HepG2 (cell line): Measurements from ENCODE around the gene BIRC5. TPM values are rescaled to one million over a fixed set of nuclear protein-coding genes. Genes with fewer than 3 reads are reported as not detected.

Source experiments
- BHLHE40 ChIP-seq: IDR thresholded peaks from 2 replicates; pipeline ENCODE4 v1.6.1; 2011; ENCODE audit warnings: low read length, improper control_type of control experiment
- HMG20B ChIP-seq: conservative IDR thresholded peaks from 2 replicates; pipeline ENCODE4 v1.6.1; 2016; ENCODE audit warnings: missing genetic modification reagents, missing compliant biosample characterization
- HNRNPLL ChIP-seq: fragments of 200-400 bp; formaldehyde crosslinking; IDR thresholded peaks from 2 replicates; pipeline ENCODE4 v1.6.1; 2017; ENCODE audit warnings: mild to moderate bottlenecking, low read depth, low read length; ENCODE audit not compliant: poor library complexity, severe bottlenecking
- NFYB ChIP-seq: sonication (generic); formaldehyde crosslinking; IDR thresholded peaks from 2 replicates; pipeline ENCODE4 v1.4.0; 2020; ENCODE audit warnings: missing genetic modification reagents
- RAD21 ChIP-seq: fragments of 450-650 bp; formaldehyde crosslinking; IDR thresholded peaks from 2 replicates; pipeline ENCODE4 v1.5.0; 2020; ENCODE audit warnings: mild to moderate bottlenecking
- SATB2 ChIP-seq: sonication (generic); formaldehyde crosslinking; IDR thresholded peaks from 2 replicates; pipeline ENCODE4 v1.5.0; 2020; ENCODE audit warnings: missing genetic modification reagents
- TAF1 ChIP-seq: sonication (generic); formaldehyde crosslinking; IDR thresholded peaks from 2 replicates; pipeline ENCODE4 v1.4.0; 2020; ENCODE audit warnings: missing genetic modification reagents
- YY1 ChIP-seq: IDR thresholded peaks from 2 replicates; pipeline ENCODE4 v1.6.1; 2011; ENCODE audit warnings: low read length, low read depth, moderate library complexity, mild to moderate bottlenecking; ENCODE audit not compliant: insufficient read depth, insufficient replicate concordance
- ZNF382 ChIP-seq: sonication (generic); formaldehyde crosslinking; IDR thresholded peaks from 2 replicates; pipeline ENCODE4 v1.5.0; 2020; ENCODE audit warnings: missing genetic modification reagents, mild to moderate bottlenecking, borderline replicate concordance
- ZNF484 ChIP-seq: sonication (generic); formaldehyde crosslinking; IDR thresholded peaks from 2 replicates; pipeline ENCODE4 v1.5.1; 2020; ENCODE audit warnings: mild to moderate bottlenecking, low read depth, missing genetic modification reagents, borderline replicate concordance
- ZNF672 ChIP-seq: sonication (generic); formaldehyde crosslinking; IDR thresholded peaks from 2 replicates; pipeline ENCODE4 v1.8.1; 2022; ENCODE audit warnings: missing genetic modification reagents
- ZNF850 ChIP-seq: sonication (generic); formaldehyde crosslinking; conservative IDR thresholded peaks from 2 replicates; pipeline ENCODE4 v1.9.0; 2021; ENCODE audit warnings: mild to moderate bottlenecking, missing genetic modification reagents
- polyA plus RNA-seq, 8 experiments: library from polyadenylated mRNA; depleted of rRNA in 3 of 8; stranded (reverse) in 7 of 8; unstranded in 1 of 8; fragments of >200 nt; fragmentation: Illumina TruSeq in 4 of 8; extraction: Trizol in 4 of 8; gene quantifications; 2 replicates each; pipeline versions ENCODE4 v1.2.1 to v1.2.3, GENCODE V29; 2011 to 2016; ENCODE audit warnings: low read depth in 4 of 8, missing spikeins in 1 of 8, mixed read lengths in 1 of 8; ENCODE audit not compliant: insufficient read depth in 1 of 8
- total RNA-seq, 5 experiments: library from RNA; depleted of rRNA; stranded (reverse); fragments of >200 nt; fragmentation: Illumina TruSeq; extraction: Trizol; gene quantifications; 2 replicates each; pipeline ENCODE4 v1.2.3, GENCODE V29; 2016; ENCODE audit warnings: low read depth in 1 of 5
- TF ChIP-seq, protein P1 (sequence below), 2 experiments: sonication (generic) in 1 of 2; formaldehyde crosslinking in 1 of 2; IDR thresholded peaks; 2 replicates each; pipeline versions ENCODE4 v1.6.1 to v1.9.0; 2014 to 2022; ENCODE audit warnings: antibody characterized with exemption in 1 of 2, borderline replicate concordance in 1 of 2, inconsistent platforms in 1 of 2, low read depth in 1 of 2, missing genetic modification reagents in 1 of 2
- TF ChIP-seq, protein P2 (sequence below): sonication (generic); formaldehyde crosslinking; IDR thresholded peaks from 2 replicates; pipeline ENCODE4 v1.4.0; 2020; ENCODE audit warnings: missing genetic modification reagents
- TF ChIP-seq, protein P3 (sequence below): sonication (generic); formaldehyde crosslinking; IDR thresholded peaks from 2 replicates; pipeline ENCODE4 v1.4.0; 2020; ENCODE audit warnings: missing genetic modification reagents

Gene BIRC5
- total and polyA plus RNA-seq, 2 of the 13 experiments (the other 11 are each of a cell fraction or from before 2014, with no cell fraction given): 30.3 to 135 TPM

DNA sequence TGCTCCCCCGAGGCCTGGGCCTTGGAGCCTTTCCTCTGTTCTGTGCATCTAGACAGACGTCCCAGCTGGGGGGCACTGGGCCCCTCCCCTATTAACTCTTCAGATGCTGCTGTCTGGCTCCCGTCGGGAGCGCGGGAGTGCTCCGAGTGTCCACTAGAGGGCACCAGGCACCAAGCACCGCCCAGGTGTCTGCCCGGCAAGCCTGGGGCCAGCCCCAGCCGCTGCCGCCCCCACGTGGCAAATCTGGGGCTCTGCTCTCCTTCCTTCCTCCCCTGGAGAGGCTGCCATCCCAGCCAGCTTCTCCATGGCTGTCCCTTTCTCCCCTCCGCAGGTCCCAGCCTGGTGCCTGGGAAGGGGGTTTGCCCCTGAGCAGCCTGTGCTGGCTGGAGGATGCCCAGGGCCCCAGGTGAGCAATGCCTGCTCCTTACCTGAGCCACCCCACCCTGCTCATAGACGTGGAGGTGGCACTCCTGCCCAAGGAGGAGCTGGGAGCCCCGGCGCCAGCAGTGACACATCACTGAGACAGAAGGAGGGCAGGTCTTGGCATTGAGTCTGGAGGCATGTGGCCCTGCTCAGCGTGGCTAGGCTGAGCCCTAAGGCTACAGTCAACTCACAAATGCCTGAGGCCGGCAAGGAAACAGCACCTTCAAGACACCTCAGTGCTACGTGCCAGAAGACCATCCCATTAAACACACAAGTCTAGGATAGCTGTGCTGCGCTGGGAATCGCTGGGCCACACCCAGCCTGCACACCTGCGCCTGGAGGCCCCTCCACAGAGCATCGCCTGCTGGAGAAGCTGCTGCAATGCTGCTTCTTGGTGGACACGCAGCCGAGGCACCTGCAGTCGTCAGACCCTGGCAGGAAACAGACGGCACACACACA is 37.1 kb downstream of the BIRC5 start (continued):
- TF ChIP-seq NFYB (no peak), TAF1 (peak; percentile 29; the same call in 1 of the 2 replicates), SATB2 (no peak), ZNF382 (CRISPR knock-in tag) (no peak), HNRNPLL (peak; percentile 54), ZNF850 (CRISPR knock-in tag) (no peak), BHLHE40 (peak; percentile 58; the same call in 1 of the 2 replicates), RAD21 (CRISPR knock-in tag) (peak; percentile 100), YY1 (peak; percentile 80), ZNF484 (no peak; the same call in 1 of the 2 replicates), HMG20B (CRISPR knock-in tag) (0 out of 2 replicates have a peak, but pooled peaks have one; percentile 52), ZNF672 (no peak)
- TF ChIP-seq, protein P1, sequence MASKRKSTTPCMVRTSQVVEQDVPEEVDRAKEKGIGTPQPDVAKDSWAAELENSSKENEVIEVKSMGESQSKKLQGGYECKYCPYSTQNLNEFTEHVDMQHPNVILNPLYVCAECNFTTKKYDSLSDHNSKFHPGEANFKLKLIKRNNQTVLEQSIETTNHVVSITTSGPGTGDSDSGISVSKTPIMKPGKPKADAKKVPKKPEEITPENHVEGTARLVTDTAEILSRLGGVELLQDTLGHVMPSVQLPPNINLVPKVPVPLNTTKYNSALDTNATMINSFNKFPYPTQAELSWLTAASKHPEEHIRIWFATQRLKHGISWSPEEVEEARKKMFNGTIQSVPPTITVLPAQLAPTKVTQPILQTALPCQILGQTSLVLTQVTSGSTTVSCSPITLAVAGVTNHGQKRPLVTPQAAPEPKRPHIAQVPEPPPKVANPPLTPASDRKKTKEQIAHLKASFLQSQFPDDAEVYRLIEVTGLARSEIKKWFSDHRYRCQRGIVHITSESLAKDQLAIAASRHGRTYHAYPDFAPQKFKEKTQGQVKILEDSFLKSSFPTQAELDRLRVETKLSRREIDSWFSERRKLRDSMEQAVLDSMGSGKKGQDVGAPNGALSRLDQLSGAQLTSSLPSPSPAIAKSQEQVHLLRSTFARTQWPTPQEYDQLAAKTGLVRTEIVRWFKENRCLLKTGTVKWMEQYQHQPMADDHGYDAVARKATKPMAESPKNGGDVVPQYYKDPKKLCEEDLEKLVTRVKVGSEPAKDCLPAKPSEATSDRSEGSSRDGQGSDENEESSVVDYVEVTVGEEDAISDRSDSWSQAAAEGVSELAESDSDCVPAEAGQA (IDR thresholded peaks at IDR 0.05; ENCODE audit: low read depth): no peak
- TF ChIP-seq, protein P1 (CRISPR knock-in tag; IDR thresholded peaks at IDR 0.05; ENCODE audit: borderline replicate concordance): no peak
- TF ChIP-seq, protein P2, sequence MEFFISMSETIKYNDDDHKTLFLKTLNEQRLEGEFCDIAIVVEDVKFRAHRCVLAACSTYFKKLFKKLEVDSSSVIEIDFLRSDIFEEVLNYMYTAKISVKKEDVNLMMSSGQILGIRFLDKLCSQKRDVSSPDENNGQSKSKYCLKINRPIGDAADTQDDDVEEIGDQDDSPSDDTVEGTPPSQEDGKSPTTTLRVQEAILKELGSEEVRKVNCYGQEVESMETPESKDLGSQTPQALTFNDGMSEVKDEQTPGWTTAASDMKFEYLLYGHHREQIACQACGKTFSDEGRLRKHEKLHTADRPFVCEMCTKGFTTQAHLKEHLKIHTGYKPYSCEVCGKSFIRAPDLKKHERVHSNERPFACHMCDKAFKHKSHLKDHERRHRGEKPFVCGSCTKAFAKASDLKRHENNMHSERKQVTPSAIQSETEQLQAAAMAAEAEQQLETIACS (CRISPR knock-in tag): 0 out of 2 replicates have a peak, but pooled peaks have one; percentile 26
- TF ChIP-seq, protein P3, sequence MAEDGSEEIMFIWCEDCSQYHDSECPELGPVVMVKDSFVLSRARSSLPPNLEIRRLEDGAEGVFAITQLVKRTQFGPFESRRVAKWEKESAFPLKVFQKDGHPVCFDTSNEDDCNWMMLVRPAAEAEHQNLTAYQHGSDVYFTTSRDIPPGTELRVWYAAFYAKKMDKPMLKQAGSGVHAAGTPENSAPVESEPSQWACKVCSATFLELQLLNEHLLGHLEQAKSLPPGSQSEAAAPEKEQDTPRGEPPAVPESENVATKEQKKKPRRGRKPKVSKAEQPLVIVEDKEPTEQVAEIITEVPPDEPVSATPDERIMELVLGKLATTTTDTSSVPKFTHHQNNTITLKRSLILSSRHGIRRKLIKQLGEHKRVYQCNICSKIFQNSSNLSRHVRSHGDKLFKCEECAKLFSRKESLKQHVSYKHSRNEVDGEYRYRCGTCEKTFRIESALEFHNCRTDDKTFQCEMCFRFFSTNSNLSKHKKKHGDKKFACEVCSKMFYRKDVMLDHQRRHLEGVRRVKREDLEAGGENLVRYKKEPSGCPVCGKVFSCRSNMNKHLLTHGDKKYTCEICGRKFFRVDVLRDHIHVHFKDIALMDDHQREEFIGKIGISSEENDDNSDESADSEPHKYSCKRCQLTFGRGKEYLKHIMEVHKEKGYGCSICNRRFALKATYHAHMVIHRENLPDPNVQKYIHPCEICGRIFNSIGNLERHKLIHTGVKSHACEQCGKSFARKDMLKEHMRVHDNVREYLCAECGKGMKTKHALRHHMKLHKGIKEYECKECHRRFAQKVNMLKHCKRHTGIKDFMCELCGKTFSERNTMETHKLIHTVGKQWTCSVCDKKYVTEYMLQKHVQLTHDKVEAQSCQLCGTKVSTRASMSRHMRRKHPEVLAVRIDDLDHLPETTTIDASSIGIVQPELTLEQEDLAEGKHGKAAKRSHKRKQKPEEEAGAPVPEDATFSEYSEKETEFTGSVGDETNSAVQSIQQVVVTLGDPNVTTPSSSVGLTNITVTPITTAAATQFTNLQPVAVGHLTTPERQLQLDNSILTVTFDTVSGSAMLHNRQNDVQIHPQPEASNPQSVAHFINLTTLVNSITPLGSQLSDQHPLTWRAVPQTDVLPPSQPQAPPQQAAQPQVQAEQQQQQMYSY (CRISPR knock-in tag): no peak
